ENCODE measurements around the gene PRCC. TPM values are rescaled to one million over a fixed set of nuclear protein-coding genes. Genes with fewer than 3 reads are reported as not detected.
A peak's percentile ranks its signal among the peaks of the same experiment; 100 is the strongest.

PRCC gene
- total RNA-seq, 2 experiments from 2014 or later = 49.5 to 50.0 TPM

DNA sequence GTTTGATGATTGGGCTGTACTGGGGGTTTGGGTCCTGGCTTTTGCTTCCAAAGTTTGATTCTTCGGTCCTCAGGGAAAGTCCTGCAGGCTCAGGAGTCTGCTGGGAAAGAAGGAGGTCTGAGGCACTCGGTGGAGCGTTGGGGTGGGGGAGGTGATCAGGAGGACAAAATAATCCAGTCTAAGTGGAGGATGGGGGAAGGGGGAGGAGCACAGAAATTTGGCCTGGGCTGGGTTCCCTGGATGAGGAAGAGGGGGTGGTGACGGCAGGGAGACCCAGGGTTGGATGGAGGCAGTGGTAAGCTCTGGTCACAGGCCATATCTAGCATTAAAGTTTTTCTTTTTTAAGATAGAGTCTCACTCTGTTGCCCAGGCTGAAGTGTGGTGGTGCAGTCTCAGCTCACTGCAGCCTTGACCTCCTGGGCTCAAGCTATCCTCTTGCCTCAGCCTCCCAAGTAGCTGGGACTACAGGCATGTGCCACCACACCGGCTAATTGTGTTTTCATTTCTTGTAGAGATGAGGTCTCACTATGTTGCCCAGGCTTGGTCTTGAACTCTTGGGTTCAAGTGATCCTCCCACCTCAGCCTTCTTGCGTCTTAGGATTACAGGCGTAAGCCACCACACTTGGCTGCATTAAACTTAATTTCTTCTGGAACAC is 42.5 kb downstream of the PRCC start:
- Mint-ChIP-seq H3K27me3 (no peaks in the 10 kb centered on the region), H3K36me3 (ENCODE audit: low read depth) (peaks cover 64% of the 10 kb centered on the region), H3K4me1 (ENCODE audit: low read depth) (peaks cover 51% of the 10 kb centered on the region), H3K9me3 (no peaks in the 10 kb centered on the region), H3K4me3 (peak overlapping the region; percentile 7), H3K27ac (peak overlapping the region; percentile 56)
- no peaks in the 10 kb centered on the region for H3K9me3 ChIP-seq (ENCODE audit: control insufficient read depth in 1 of 2, insufficient read depth in 1 of 2, low read length in 2 of 2)
- no peak for ATAC-seq (ENCODE audit: poor library complexity)
- CTCF ChIA-PET = interaction anchor here (2.9 kb wide), 1 partner anchor 50 kb away, joined by 13 read pairs; the partner anchor contains the start of gene INSRR
- H3K36me3 ChIP-seq (ENCODE audit: insufficient read depth, low read length) = peaks cover 75% of the 10 kb centered on the region
- POLR2A ChIA-PET = no interaction called here
- H3K27ac ChIP-seq (ENCODE audit: low read depth in 1 of 2, low read length in 2 of 2) = no peak overlapping the region
- no peak overlapping the region for H3K4me3 ChIP-seq (ENCODE audit: low read length)
- TF ChIP-seq, protein P1, sequence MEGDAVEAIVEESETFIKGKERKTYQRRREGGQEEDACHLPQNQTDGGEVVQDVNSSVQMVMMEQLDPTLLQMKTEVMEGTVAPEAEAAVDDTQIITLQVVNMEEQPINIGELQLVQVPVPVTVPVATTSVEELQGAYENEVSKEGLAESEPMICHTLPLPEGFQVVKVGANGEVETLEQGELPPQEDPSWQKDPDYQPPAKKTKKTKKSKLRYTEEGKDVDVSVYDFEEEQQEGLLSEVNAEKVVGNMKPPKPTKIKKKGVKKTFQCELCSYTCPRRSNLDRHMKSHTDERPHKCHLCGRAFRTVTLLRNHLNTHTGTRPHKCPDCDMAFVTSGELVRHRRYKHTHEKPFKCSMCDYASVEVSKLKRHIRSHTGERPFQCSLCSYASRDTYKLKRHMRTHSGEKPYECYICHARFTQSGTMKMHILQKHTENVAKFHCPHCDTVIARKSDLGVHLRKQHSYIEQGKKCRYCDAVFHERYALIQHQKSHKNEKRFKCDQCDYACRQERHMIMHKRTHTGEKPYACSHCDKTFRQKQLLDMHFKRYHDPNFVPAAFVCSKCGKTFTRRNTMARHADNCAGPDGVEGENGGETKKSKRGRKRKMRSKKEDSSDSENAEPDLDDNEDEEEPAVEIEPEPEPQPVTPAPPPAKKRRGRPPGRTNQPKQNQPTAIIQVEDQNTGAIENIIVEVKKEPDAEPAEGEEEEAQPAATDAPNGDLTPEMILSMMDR (IDR thresholded peaks at IDR 0.05) = no peak
- intact Hi-C loops (cut with DNase I, micrococcal nuclease) = loop anchor here (5.0 to 10.0 kb wide), 3 partner anchors 37 to 325 kb away; partner anchors contain the start of gene ETV3 (in 1 of the 2)
- peak in 1 of 14 experiments; percentile 16 for DNase-seq
- no peaks in the 10 kb centered on the region for H3K27me3 ChIP-seq (ENCODE audit: control insufficient read depth in 1 of 2, insufficient read depth in 2 of 2, low read length in 2 of 2)
- peaks cover 68% of the 10 kb centered on the region for H3K4me1 ChIP-seq (ENCODE audit: insufficient read depth, low read length)

DNA sequence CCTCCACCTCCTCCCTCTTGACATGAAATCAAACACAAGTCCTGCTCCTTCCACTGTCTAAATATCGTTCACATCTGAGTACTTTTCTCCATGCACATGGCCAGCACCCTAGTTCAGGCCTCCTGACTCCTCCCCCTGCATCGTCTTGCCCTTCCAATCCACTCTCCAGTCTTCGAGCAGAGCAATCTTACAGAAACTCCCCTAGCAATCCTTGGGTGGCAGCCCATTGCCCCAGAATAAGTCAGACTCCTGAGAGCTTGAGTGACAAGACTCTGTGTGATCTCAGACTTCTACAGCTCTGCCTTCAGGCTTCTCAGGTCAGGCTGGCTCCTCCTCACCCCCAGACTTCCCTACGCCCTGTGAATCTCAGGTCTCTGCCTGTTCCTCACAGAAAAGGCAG is 43.8 kb downstream of the PRCC start:
- Histone ChIP-seq H3K4me1 (ENCODE audit: insufficient read depth, low read length) (peaks cover 81% of the 10 kb centered on the region), H3K9me3 (ENCODE audit: control insufficient read depth in 1 of 2, insufficient read depth in 1 of 2, low read length in 2 of 2) (no peaks in the 10 kb centered on the region), H3K36me3 (ENCODE audit: insufficient read depth, low read length) (peaks cover 72% of the 10 kb centered on the region), H3K27ac (ENCODE audit: low read depth in 1 of 2, low read length in 2 of 2) (no peak overlapping the region), H3K4me3 (ENCODE audit: low read length) (no peak overlapping the region), H3K27me3 (ENCODE audit: control insufficient read depth in 1 of 2, insufficient read depth in 2 of 2, low read length in 2 of 2) (no peaks in the 10 kb centered on the region)
- intact Hi-C loops (cut with DNase I, micrococcal nuclease) = loop anchor here (5.0 to 10.0 kb wide), 3 partner anchors 36 to 324 kb away; partner anchors contain the start of gene ETV3 (in 1 of the 2)
- CTCF ChIA-PET = no interaction called here
- Mint-ChIP-seq H3K4me1 (ENCODE audit: low read depth) (peaks cover 64% of the 10 kb centered on the region), H3K9me3 (no peaks in the 10 kb centered on the region), H3K36me3 (ENCODE audit: low read depth) (peaks cover 57% of the 10 kb centered on the region), H3K27ac (peak overlapping the region; percentile 98), H3K4me3 (peak overlapping the region; percentile 63), H3K27me3 (no peaks in the 10 kb centered on the region)
- TF ChIP-seq, protein P1 (IDR thresholded peaks at IDR 0.05) = no peak
- ATAC-seq (ENCODE audit: poor library complexity) (no peak), DNase-seq (no peak)
- POLR2A ChIA-PET = no interaction called here

DNA sequence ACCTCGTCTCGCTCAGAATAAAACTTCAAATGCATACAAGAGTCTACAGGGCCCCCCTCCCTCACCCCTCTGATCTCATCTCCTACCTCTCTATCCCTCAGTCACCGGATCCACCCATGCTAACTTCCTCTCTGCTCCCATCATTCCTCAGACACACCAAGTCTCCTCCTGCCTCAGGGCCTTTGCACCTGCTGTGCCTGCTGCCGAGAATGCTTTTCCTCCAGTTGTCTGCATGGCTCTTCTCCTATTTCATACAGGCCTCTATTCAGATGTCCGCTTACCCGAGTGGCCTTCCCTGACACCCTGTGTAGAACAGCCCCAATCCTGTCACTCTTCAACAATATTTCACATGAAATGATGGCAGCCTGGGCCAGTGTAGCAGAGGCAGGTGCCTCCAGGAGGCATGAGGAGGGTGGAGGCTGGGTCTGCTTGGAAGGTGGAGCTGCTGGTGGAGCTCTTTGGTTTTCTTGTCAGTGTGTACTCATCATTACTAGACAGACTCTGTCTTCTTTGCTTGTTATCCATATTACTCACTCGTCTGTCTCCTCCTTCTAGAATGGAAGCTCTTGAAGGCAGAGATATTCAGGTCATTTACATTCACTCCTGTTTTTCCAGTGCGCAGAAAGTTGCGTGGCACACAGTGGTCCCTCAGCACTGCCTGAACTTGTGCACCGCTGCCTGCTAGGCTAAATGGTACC is 45.1 kb downstream of the PRCC start:
- H3K9me3 Mint-ChIP-seq = no peaks in the 10 kb centered on the region
- peaks cover 60% of the 10 kb centered on the region for H3K36me3 ChIP-seq (ENCODE audit: insufficient read depth, low read length)
- H3K27me3 Mint-ChIP-seq = peaks cover 6% of the 10 kb centered on the region
- H3K4me3 Mint-ChIP-seq = peak overlapping the region; percentile 83
- H3K9me3 ChIP-seq (ENCODE audit: control insufficient read depth in 1 of 2, insufficient read depth in 1 of 2, low read length in 2 of 2) = no peaks in the 10 kb centered on the region
- TF ChIP-seq, protein P1 (IDR thresholded peaks at IDR 0.05) = no peak
- intact Hi-C loops (cut with DNase I, micrococcal nuclease) = loop anchor here (5.0 to 10.0 kb wide), 3 partner anchors 35 to 322 kb away; partner anchors contain the start of gene ETV3 (in 1 of the 2)
- ChIA-PET CTCF (interaction anchor here (1.7 to 2.9 kb wide), 3 partner anchors 13 to 48 kb away, joined by 10 to 27 read pairs (median 14); partner anchors contain the start of gene NTRK1), POLR2A (interaction anchor here (1.0 kb wide), 1 partner anchor 33 kb away, joined by 3 read pairs; no protein-coding TSS in a partner anchor)
- H3K27me3 ChIP-seq (ENCODE audit: control insufficient read depth in 1 of 2, insufficient read depth in 2 of 2, low read length in 2 of 2) = no peaks in the 10 kb centered on the region
- H3K36me3 Mint-ChIP-seq (ENCODE audit: low read depth) = peaks cover 53% of the 10 kb centered on the region
- H3K4me3 ChIP-seq (ENCODE audit: low read length) = no peak overlapping the region
- peaks cover 90% of the 10 kb centered on the region for H3K4me1 ChIP-seq (ENCODE audit: insufficient read depth, low read length)
- peak overlapping the region; percentile 98 for H3K27ac Mint-ChIP-seq
- H3K4me1 Mint-ChIP-seq (ENCODE audit: low read depth) = peaks cover 67% of the 10 kb centered on the region
- no peak for ATAC-seq (ENCODE audit: poor library complexity)
- DNase-seq = no peak
- H3K27ac ChIP-seq (ENCODE audit: low read depth in 1 of 2, low read length in 2 of 2) = no peak overlapping the region

Data from CD4-positive, alpha-beta T cell (primary cell).